RPMI8226 (cell line): ENCODE results near the gene SLC7A5.
A peak's percentile ranks its signal among the peaks of the same experiment; 100 is the strongest.
"Not testable (repeated sequence)": the region's sequence is repeated elsewhere in the genome, so short reads cannot be mapped to it uniquely, and the experiment has no call there.

Source experiments
- DNase-seq: peaks from one replicate; pipeline ENCODE4 v3.0.0-alpha.2; 2015

The SLC7A5 gene

GRCh38 chr16:87831421-87832136, 37.7 kb downstream of the SLC7A5 start:
- DNase-seq: no peak

- DNase-seq: no peak
These were observed 38.5 kb downstream of the SLC7A5 start for GRCh38 chr16:87830673-87831420.

GRCh38 chr16:87829988-87830672, 39.2 kb downstream of the SLC7A5 start:
- DNase-seq: no peak

GRCh38 chr16:87829622-87829980, 39.7 kb downstream of the SLC7A5 start:
- DNase-seq: no peak

- DNase-seq: no peak
These were observed 40.2 kb downstream of the SLC7A5 start for GRCh38 chr16:87828907-87829621.

- DNase-seq: peak; percentile 87
These were observed 41.0 kb downstream of the SLC7A5 start for GRCh38 chr16:87828071-87828906.

GRCh38 chr16:87827588-87827915, 41.8 kb downstream of the SLC7A5 start:
- DNase-seq: not testable (repeated sequence)

GRCh38 chr16:87826798-87827587, 42.3 kb downstream of the SLC7A5 start:
- DNase-seq: no peak

- DNase-seq: not testable (repeated sequence)
These were observed 42.9 kb downstream of the SLC7A5 start for GRCh38 chr16:87826407-87826797.

- not testable (repeated sequence) for DNase-seq
These were observed 43.5 kb downstream of the SLC7A5 start for GRCh38 chr16:87825842-87826120.

GRCh38 chr16:87824991-87825841, 44.1 kb downstream of the SLC7A5 start:
- DNase-seq: no peak

GRCh38 chr16:87824016-87824990, 45.0 kb downstream of the SLC7A5 start:
- DNase-seq: no peak

- DNase-seq: no peak
These were observed 46.0 kb downstream of the SLC7A5 start for GRCh38 chr16:87823181-87823929.

- DNase-seq: no peak
These were observed 47.0 kb downstream of the SLC7A5 start for GRCh38 chr16:87822108-87822970.

GRCh38 chr16:87821376-87822107, 47.8 kb downstream of the SLC7A5 start:
- DNase-seq: no peak

- DNase-seq: no peak
These were observed 49.3 kb downstream of the SLC7A5 start for GRCh38 chr16:87819983-87820382.

GRCh38 chr16:87819282-87819681, 50.0 kb downstream of the SLC7A5 start:
- DNase-seq: no peak
